ENCODE results near the gene BNC2.

BNC2 gene

GRCh38 chr9:16708656-16709435, 161.6 kb downstream of the BNC2 start:
- Mint-ChIP-seq H3K36me3 (ENCODE audit: low read depth) (no peaks in the 10 kb centered on the region), H3K4me1 (peaks cover 69% of the 10 kb centered on the region), H3K27me3 (ENCODE audit: low read depth, poor library complexity) (no peaks in the 10 kb centered on the region), H3K27ac (peak overlapping the region; percentile 8), H3K9me3 (no peaks in the 10 kb centered on the region), H3K4me3 (peak overlapping the region; percentile 68)
- peak; percentile 18 for DNase-seq
- no peak for TF ChIP-seq CTCF (IDR thresholded peaks at IDR 0.05)

DNA sequence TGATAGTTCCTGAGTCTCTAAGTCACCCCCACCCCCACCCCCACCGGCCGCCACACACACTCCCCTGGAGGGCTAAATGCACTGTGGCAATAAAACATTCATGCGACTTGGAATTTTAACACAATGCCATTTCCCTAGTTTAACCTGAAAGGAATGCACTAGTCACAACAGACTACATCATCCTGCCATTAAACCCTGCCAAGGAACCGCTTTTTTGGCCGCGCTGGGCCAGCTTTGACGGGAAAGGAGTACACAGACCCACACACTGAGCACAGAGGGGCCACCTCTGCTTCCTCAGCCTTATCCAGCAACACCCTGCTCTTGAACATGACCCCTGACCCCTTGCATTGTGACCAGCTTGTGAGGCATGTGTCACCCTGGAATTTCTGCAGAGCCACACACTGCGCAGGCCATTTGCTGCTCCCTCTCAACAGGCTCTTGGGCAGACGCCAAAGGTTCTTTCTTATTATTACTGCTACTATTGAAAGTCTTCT, 165.3 kb downstream of the BNC2 start:
- peaks cover 5% of the 10 kb centered on the region for H3K27me3 Mint-ChIP-seq (ENCODE audit: low read depth, poor library complexity)
- H3K4me1 Mint-ChIP-seq, result peaks cover 45% of the 10 kb centered on the region
- no peak for TF ChIP-seq CTCF (IDR thresholded peaks at IDR 0.05)

GRCh38 chr9:16704116-16705110, 166.1 kb downstream of the BNC2 start:
- peaks cover 38% of the 10 kb centered on the region for H3K4me1 Mint-ChIP-seq
- DNase-seq, result peak; percentile 39
- TF ChIP-seq CTCF (IDR thresholded peaks at IDR 0.05), result no peak
- peak overlapping the region; percentile 35 for H3K4me3 Mint-ChIP-seq
- no peak overlapping the region for H3K27ac Mint-ChIP-seq
- H3K9me3 Mint-ChIP-seq, result no peaks in the 10 kb centered on the region
- no peaks in the 10 kb centered on the region for H3K36me3 Mint-ChIP-seq (ENCODE audit: low read depth)
- H3K27me3 Mint-ChIP-seq (ENCODE audit: low read depth, poor library complexity), result peaks cover 5% of the 10 kb centered on the region

More for the DNA sequence above, 165.3 kb downstream of the BNC2 start:
- H3K27ac Mint-ChIP-seq, result peak overlapping the region; percentile 97
- no peaks in the 10 kb centered on the region for H3K36me3 Mint-ChIP-seq (ENCODE audit: low read depth)
- H3K4me3 Mint-ChIP-seq, result peak overlapping the region; percentile 70
- no peaks in the 10 kb centered on the region for H3K9me3 Mint-ChIP-seq
- peak; percentile 74 for DNase-seq

- Mint-ChIP-seq H3K4me1 (peaks cover 22% of the 10 kb centered on the region), H3K27ac (no peak overlapping the region), H3K4me3 (no peak overlapping the region), H3K36me3 (ENCODE audit: low read depth) (no peaks in the 10 kb centered on the region), H3K9me3 (no peaks in the 10 kb centered on the region), H3K27me3 (ENCODE audit: low read depth, poor library complexity) (peaks cover 5% of the 10 kb centered on the region)
- no peak for DNase-seq
- TF ChIP-seq CTCF (IDR thresholded peaks at IDR 0.05), result no peak
Measured at GRCh38 chr9:16701347-16701746, 169.1 kb downstream of the BNC2 start.

- no peak overlapping the region for H3K27ac Mint-ChIP-seq
- DNase-seq, result no peak
- H3K9me3 Mint-ChIP-seq, result no peaks in the 10 kb centered on the region
- H3K36me3 Mint-ChIP-seq (ENCODE audit: low read depth), result no peaks in the 10 kb centered on the region
- peaks cover 2% of the 10 kb centered on the region for H3K27me3 Mint-ChIP-seq (ENCODE audit: low read depth, poor library complexity)
- no peak for TF ChIP-seq CTCF (IDR thresholded peaks at IDR 0.05)
- H3K4me3 Mint-ChIP-seq, result no peak overlapping the region
- peaks cover 10% of the 10 kb centered on the region for H3K4me1 Mint-ChIP-seq
Measured at GRCh38 chr9:16693616-16694015, 176.9 kb downstream of the BNC2 start.
